Endothelial cell of umbilical vein (primary cell): Measurements from ENCODE around the gene ENHO. TPM values are rescaled to one million over a fixed set of nuclear protein-coding genes. Genes with fewer than 3 reads are reported as not detected.

Experiments used
- BruUV-seq: library from RNA; stranded (reverse); fragments of 400-500 nt; replicated peaks from 2 replicates; lab custom pipeline; 2021; lab: Mats Ljungman, UMichigan
- CTCF ChIA-PET: fragments of 300-600, 350-600 bp; sonication (Branson Sonifier 250); formaldehyde crosslinking; loops from one replicate; lab custom pipeline; 2021; ENCODE audit warnings: antibody characterized with exemption, inconsistent platforms; lab: Charles Lee
- POLR2A ChIA-PET: fragments of 300-600, 350-600 bp; sonication (Branson Sonifier 250); formaldehyde crosslinking; loops from one replicate; lab custom pipeline; 2021; ENCODE audit warnings: antibody characterized with exemption, inconsistent platforms; lab: Charles Lee
- DNase-seq: peaks from one replicate; pipeline ENCODE4 v3.0.0-alpha.2; 2011; ENCODE audit warnings: low read depth, low spot score
- FAIRE-seq: peaks from 2 replicates; lab custom pipeline; 2011; peaks lifted over from hg19 to GRCh38; lab: Jason Lieb, UNC
- H2AFZ ChIP-seq: 2 replicates; pipeline ENCODE4 v1.6.0; 2012; ENCODE audit warnings: low read depth, low read length, control low read depth, inconsistent platforms
- H3K27ac ChIP-seq: 2 replicates; pipeline ENCODE4 v1.5.1; 2011; ENCODE audit warnings: low read depth, mild to moderate bottlenecking, control low read depth, low read length, moderate library complexity; ENCODE audit not compliant: insufficient read depth
- H3K27me3 ChIP-seq, 2 experiments: 2 replicates each; pipeline versions ENCODE4 v1.6.0 to v1.6.1; 2011; ENCODE audit warnings: low read length in 2 of 2, mixed read lengths in 1 of 2; ENCODE audit not compliant: control insufficient read depth in 2 of 2, insufficient read depth in 2 of 2
- H3K36me3 ChIP-seq, 2 experiments: 2 replicates in 1 of 2; 3 replicates in 1 of 2; pipeline ENCODE4 v1.5.1; 2011; ENCODE audit warnings: low read length in 2 of 2, mild to moderate bottlenecking in 1 of 2, moderate library complexity in 1 of 2; ENCODE audit not compliant: control insufficient read depth in 2 of 2, insufficient read depth in 2 of 2; ENCODE audit errors: extremely low read depth in 1 of 2
- H3K4me1 ChIP-seq: 3 replicates; pipeline ENCODE4 v1.5.1; 2011; ENCODE audit warnings: mild to moderate bottlenecking, low read length; ENCODE audit not compliant: control insufficient read depth, insufficient read depth; ENCODE audit errors: extremely low read depth
- H3K4me2 ChIP-seq: 2 replicates; pipeline ENCODE4 v1.6.1; 2011; ENCODE audit warnings: low read length, control low read depth, mixed read lengths; ENCODE audit not compliant: insufficient read depth
- H3K4me3 ChIP-seq, 3 experiments: fragments of 200-600 bp in 1 of 3; sonication (generic), shearing (Covaris generic) in 1 of 3; replicated peaks in 1 of 3; 2 replicates each; pipeline ENCODE4 v1.5.1; 2011 to 2016; ENCODE audit warnings: control low read depth in 3 of 3, low read length in 3 of 3, mild to moderate bottlenecking in 2 of 3, inconsistent platforms in 1 of 3, low read depth in 1 of 3, moderate library complexity in 1 of 3; ENCODE audit not compliant: insufficient read depth in 1 of 3
- H3K79me2 ChIP-seq: 2 replicates; pipeline ENCODE4 v1.6.0; 2012; ENCODE audit warnings: low read length, inconsistent platforms; ENCODE audit not compliant: control insufficient read depth, insufficient read depth
- H3K9ac ChIP-seq: replicated peaks from 2 replicates; pipeline ENCODE3; 2011; ENCODE audit warnings: low read length, control low read depth; ENCODE audit not compliant: insufficient read depth; ENCODE audit errors: extremely low read depth
- H3K9me1 ChIP-seq: replicated peaks from 3 replicates; pipeline ENCODE4 v1.6.0; 2011; ENCODE audit warnings: mild to moderate bottlenecking, low read length; ENCODE audit not compliant: control insufficient read depth, insufficient read depth; ENCODE audit errors: extremely low read depth
- H3K9me3 ChIP-seq: replicated peaks from 2 replicates; pipeline ENCODE4 v1.5.1; 2012; ENCODE audit warnings: low read length, inconsistent platforms; ENCODE audit not compliant: control insufficient read depth, insufficient read depth
- H4K20me1 ChIP-seq: replicated peaks from 2 replicates; pipeline ENCODE3; 2011; ENCODE audit warnings: mild to moderate bottlenecking, low read length; ENCODE audit not compliant: control insufficient read depth, insufficient read depth; ENCODE audit errors: extremely low read depth
- FOS ChIP-seq: IDR thresholded peaks from 2 replicates; pipeline ENCODE4 v1.6.1; 2011; ENCODE audit warnings: mild to moderate bottlenecking, low read length, moderate library complexity, borderline replicate concordance; ENCODE audit not compliant: insufficient read depth
- GATA2 ChIP-seq: IDR thresholded peaks from 2 replicates; pipeline ENCODE4 v1.7.0; 2011; ENCODE audit warnings: low read depth, mild to moderate bottlenecking, moderate library complexity, mixed read lengths, low read length; ENCODE audit not compliant: insufficient read length, insufficient read depth
- MAX ChIP-seq: IDR thresholded peaks from 2 replicates; pipeline ENCODE4 v1.6.1; 2011; ENCODE audit not compliant: insufficient read depth, insufficient read length
- dilution Hi-C: fragments of 300-500 bp; cut with MboI; formaldehyde crosslinking; loops from one replicate; pipeline ENCODE4 v1.15.0; 2019; ENCODE audit warnings: low sequenced_read_pairs; ENCODE audit not compliant: extremely low pct_ligation_motif_present
- intact Hi-C: fragments of 100-400 bp; cut with micrococcal nuclease; formaldehyde crosslinking; loops from one replicate; pipeline ENCODE4 v1.10.0; 2022
- polyA plus RNA-seq, 4 experiments: library from polyadenylated mRNA; depleted of rRNA in 3 of 4; stranded (reverse) in 3 of 4; unstranded in 1 of 4; fragments of >200 nt; gene quantifications; 2 replicates each; pipeline versions ENCODE4 v1.2.1 to v1.2.3, GENCODE V29; 2011 to 2012; ENCODE audit warnings: missing spikeins in 1 of 4
- total RNA-seq: library from RNA; stranded (reverse); gene quantifications from 2 replicates; pipeline ENCODE4 v1.2.3, GENCODE V29; 2021

Gene ENHO
- total and polyA plus RNA-seq, 2 donors (not counting 3 experiments of a cell fraction or from before 2014, with no cell fraction given), result 0.10 TPM; not detected in 1

DNA sequence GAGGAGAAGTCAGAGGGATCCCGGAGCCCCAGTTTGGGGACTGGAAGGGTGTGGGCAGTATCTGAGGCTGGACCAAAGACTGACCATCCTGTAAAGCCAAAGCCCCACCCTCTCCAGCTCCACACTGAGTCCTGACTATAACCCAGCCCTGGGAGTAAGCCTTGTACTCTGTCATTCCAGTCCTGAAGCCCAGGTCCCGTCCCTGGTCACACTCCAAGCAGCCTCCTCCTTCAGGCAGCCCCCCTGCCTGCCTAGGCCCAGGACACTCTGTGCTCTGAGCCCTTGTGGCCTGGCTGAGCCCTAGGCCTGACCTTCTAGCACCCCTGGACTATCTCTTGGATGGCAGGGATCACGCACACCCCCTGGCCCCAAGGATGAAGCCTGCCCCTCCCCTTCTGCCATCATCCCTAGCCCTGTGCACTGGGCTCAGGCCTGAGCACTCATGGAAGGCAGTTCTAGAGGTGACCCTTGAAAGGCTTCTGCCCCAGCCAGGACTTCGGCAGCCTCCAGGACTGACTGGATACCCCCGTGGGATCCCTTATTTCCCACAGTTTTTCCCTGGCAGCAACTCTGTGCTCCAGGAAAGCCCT, 28.0 kb upstream of the ENHO start:
- Histone ChIP-seq H3K4me3 (no peak overlapping the region), H3K9me1 (no peaks in the 10 kb centered on the region), H3K36me3 (no peaks in the 10 kb centered on the region), H3K27me3 (peaks cover 0 to 1% of the 10 kb centered on the region in 2 experiments), H3K9ac (no peak overlapping the region), H2AFZ (no peak overlapping the region), H3K9me3 (no peaks in the 10 kb centered on the region), H4K20me1 (no peaks in the 10 kb centered on the region), H3K79me2 (no peaks in the 10 kb centered on the region), H3K4me1 (no peaks in the 10 kb centered on the region), H3K4me2 (no peak overlapping the region), H3K27ac (no peak overlapping the region)
- FAIRE-seq (no peak), DNase-seq (no peak)
- ChIA-PET CTCF (interaction anchor here (1.1 to 11.1 kb wide), 6 partner anchors 13 to 147 kb away, joined by 3 to 326 read pairs (median 5); no protein-coding TSS in a partner anchor), POLR2A (no interaction called here)
- intact Hi-C loops (no loop called here), dilution Hi-C loops (no loop called here)
- TF ChIP-seq FOS (no peak), GATA2 (no peak), MAX (no peak)
- BruUV-seq, result no TSS peak

- H3K9me1 ChIP-seq, result no peaks in the 10 kb centered on the region
- no TSS peak for BruUV-seq
- POLR2A ChIA-PET, result no interaction called here
- H3K27ac ChIP-seq, result no peak overlapping the region
- H3K36me3 ChIP-seq, result no peaks in the 10 kb centered on the region
- FAIRE-seq (no peak), DNase-seq (no peak)
- H3K9ac ChIP-seq, result no peak overlapping the region
- intact Hi-C loops (no loop called here), dilution Hi-C loops (no loop called here)
- CTCF ChIA-PET, result interaction anchor here (1.2 to 11.1 kb wide), 4 partner anchors 13 to 146 kb away, joined by 3 to 326 read pairs (median 5); no protein-coding TSS in a partner anchor
- H3K27me3 ChIP-seq, result peaks cover 1 to 7% of the 10 kb centered on the region in 2 experiments
- H3K4me2 ChIP-seq, result no peak overlapping the region
- H3K4me3 ChIP-seq, result no peak overlapping the region
- no peaks in the 10 kb centered on the region for H4K20me1 ChIP-seq
- TF ChIP-seq FOS, result no peak
- TF ChIP-seq MAX, result no peak
- H2AFZ ChIP-seq, result no peak overlapping the region
- H3K79me2 ChIP-seq, result no peaks in the 10 kb centered on the region
- no peaks in the 10 kb centered on the region for H3K4me1 ChIP-seq
- no peaks in the 10 kb centered on the region for H3K9me3 ChIP-seq
Measured at GRCh38 chr9:34550016-34550680, 27.4 kb upstream of the ENHO start.
